Uterus (tissue), 4 donors: Measurements from ENCODE around the gene CPED1. TPM values are rescaled to one million over a fixed set of nuclear protein-coding genes. Genes with fewer than 3 reads are reported as not detected.
A peak's percentile ranks its signal among the peaks of the same experiment; 100 is the strongest.

Source experiments
- DNase-seq, 2 donors: peaks; one replicate each; pipeline ENCODE4 v3.0.0-alpha.2; 2019 to 2020
- H3K27ac ChIP-seq, 2 donors: fragments of 200-600 bp; sonication (generic); 1 replicate in 1 of 2; 2 replicates in 1 of 2; pipeline ENCODE4 v1.5.1; 2016 to 2018
- H3K27me3 ChIP-seq, 2 donors: fragments of 200-600 bp; sonication (generic); one replicate each; pipeline ENCODE4 v1.5.1; 2018 to 2019; ENCODE audit warnings: control low read depth in 1 of 2
- H3K36me3 ChIP-seq, 2 donors: fragments of 200-600 bp; sonication (generic); one replicate each; pipeline ENCODE4 v1.5.1; 2019; ENCODE audit warnings: control low read depth in 1 of 2
- H3K4me1 ChIP-seq, 2 donors: fragments of 200-600 bp; sonication (generic); one replicate each; pipeline ENCODE4 v1.5.1; 2018 to 2019; ENCODE audit warnings: control low read depth in 1 of 2
- H3K4me3 ChIP-seq, 2 donors: fragments of 200-600 bp; sonication (generic); 1 replicate in 1 of 2; 2 replicates in 1 of 2; pipeline ENCODE4 v1.5.1; 2018 to 2019; ENCODE audit warnings: mild to moderate bottlenecking in 1 of 2
- H3K9me3 ChIP-seq, 2 donors: fragments of 200-600 bp; sonication (generic); one replicate each; pipeline ENCODE4 v1.5.1; 2019; ENCODE audit warnings: control low read depth in 1 of 2
- POLR2A ChIP-seq, 2 donors: fragments of 450-650 bp; IDR thresholded peaks; one replicate each; pipeline ENCODE4 v1.6.1; 2016; ENCODE audit warnings: antibody characterized with exemption in 2 of 2, mild to moderate bottlenecking in 1 of 2, moderate library complexity in 1 of 2
- intact Hi-C: fragments of 100-400 bp; cut with DNase I; formaldehyde crosslinking; loops from one replicate; pipeline ENCODE4 v1.15.1; 2023; ENCODE audit warnings: low total_unique reads
- total RNA-seq, 4 donors: library from RNA; depleted of rRNA in 3 of 4; stranded (reverse); fragments of >200 nt in 3 of 4; gene quantifications; one replicate each; pipeline versions ENCODE4 v1.1.0 to v1.2.4, GENCODE V29; 2014 to 2023
- TF ChIP-seq, protein P1 (sequence below), 4 experiments: fragments of 200-600 bp in 2 of 4; fragments of 450-650 bp in 2 of 4; sonication (generic) in 2 of 4; IDR thresholded peaks; one replicate each; pipeline ENCODE4 v1.5.1; 2016 to 2019; ENCODE audit warnings: antibody characterized with exemption in 4 of 4, mild to moderate bottlenecking in 2 of 4, moderate library complexity in 1 of 4
- donor health status: DM: yes; HTN: yes; CAD: no.

The CPED1 gene
- total RNA-seq: 100 to 1,000 TPM in 1 of 4 donors, 10 to 100 TPM in 3; 47.4 to 194 (median 59.2) TPM

DNA sequence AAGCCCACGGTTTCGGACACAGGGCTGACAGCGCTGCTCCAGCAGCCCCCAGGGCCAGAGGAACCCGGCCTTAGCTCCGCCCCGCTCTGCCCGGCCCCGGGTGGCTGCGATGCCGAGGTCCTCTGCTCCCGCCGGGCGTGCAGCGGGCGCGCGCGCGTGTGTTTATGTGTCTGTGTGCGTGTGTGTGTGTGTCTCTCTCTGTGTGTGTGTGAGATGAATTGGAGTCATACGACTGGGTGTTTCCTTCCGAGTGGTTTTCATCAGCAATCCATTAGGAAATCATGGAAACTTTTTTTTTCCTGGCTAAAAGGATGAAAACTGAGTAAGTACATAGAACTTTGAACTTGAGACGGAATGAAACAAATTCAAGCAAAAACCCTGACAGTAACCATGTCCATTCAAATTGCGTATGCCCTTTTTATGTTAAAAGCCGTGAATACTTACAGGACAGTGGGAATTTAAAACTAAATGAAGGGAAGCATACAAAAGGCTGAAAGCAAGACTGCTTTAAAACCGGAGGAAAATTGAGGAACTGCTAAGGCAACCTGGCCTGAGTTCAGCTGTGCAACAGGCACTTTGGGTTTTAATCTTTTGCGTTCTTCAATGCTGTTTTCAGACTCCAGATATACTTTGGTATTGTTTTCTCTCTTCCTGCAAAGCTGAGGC is at the start of gene CPED1:
Gene CPED1, plus strand, starts transcription at position 121 of the 666 bp plus-strand sequence. CDS start 911 bp downstream, outside the sequence.
- no peaks in the 10 kb centered on the region for H3K27me3 ChIP-seq
- no peaks in the 10 kb centered on the region for H3K9me3 ChIP-seq
- no peaks in the 10 kb centered on the region for H3K36me3 ChIP-seq
- H3K27ac ChIP-seq: peak within 1 kb of the TSS; percentile 89 to 96
- H3K4me3 ChIP-seq: peak within 1 kb of the TSS; percentile 49 to 62
- peaks cover 0 to 3% of the 10 kb centered on the region in 2 donors for H3K4me1 ChIP-seq
- TF ChIP-seq, protein P1, sequence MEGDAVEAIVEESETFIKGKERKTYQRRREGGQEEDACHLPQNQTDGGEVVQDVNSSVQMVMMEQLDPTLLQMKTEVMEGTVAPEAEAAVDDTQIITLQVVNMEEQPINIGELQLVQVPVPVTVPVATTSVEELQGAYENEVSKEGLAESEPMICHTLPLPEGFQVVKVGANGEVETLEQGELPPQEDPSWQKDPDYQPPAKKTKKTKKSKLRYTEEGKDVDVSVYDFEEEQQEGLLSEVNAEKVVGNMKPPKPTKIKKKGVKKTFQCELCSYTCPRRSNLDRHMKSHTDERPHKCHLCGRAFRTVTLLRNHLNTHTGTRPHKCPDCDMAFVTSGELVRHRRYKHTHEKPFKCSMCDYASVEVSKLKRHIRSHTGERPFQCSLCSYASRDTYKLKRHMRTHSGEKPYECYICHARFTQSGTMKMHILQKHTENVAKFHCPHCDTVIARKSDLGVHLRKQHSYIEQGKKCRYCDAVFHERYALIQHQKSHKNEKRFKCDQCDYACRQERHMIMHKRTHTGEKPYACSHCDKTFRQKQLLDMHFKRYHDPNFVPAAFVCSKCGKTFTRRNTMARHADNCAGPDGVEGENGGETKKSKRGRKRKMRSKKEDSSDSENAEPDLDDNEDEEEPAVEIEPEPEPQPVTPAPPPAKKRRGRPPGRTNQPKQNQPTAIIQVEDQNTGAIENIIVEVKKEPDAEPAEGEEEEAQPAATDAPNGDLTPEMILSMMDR (IDR thresholded peaks at IDR 0.05): peak in 1 of 4 experiments; percentile 28
- peak; percentile 52 to 61 for TF ChIP-seq POLR2A (IDR thresholded peaks at IDR 0.05)
- intact Hi-C loops: loop anchor here (5.0 kb wide), 1 partner anchor 94 kb away; no protein-coding TSS in a partner anchor
- peak; percentile 74 to 78 for DNase-seq

DNA sequence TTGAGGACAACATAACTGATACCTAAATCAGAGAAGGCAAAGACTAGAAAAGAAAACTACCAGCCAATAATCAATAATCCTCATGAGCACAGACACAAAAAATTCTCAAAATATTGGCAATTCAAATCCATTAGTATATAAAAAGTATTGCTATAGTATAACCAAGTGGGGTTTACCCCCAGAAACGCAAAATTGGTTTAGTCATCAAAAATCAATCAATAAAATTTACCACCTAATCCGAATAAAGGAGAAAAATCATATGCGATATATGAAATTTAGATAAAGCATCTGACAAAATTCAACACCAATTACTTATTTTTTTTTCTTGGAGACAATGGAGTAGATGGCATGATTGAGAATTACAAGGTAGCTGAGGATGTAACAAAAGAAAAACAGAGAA is 49.2 kb upstream of the CPED1 start:
- Histone ChIP-seq H3K9me3 (no peaks in the 10 kb centered on the region), H3K4me1 (no peaks in the 10 kb centered on the region), H3K4me3 (no peak overlapping the region), H3K27me3 (no peaks in the 10 kb centered on the region), H3K36me3 (no peaks in the 10 kb centered on the region), H3K27ac (no peak overlapping the region)
- intact Hi-C loops: no loop called here
- DNase-seq: no peak
- TF ChIP-seq POLR2A (IDR thresholded peaks at IDR 0.05): no peak
- TF ChIP-seq, protein P1 (IDR thresholded peaks at IDR 0.05): no peak

DNA sequence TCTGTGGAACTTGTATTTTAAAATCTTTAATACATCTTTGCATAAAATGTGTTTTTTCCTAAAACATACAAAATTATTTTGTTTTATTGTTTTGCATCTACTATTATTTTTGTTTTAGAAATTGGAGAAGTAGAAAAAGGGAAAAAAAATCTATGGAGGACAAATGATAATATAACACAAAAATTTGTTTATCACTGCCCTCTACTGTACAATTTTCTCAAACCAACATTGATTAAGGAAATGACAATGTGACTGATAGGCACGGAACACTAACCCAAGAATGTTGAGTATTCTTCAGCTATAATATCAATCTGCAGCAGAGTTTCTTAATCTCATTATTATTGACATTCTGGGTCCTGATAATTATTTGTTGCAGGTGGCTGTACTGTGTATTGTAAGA is 47.4 kb upstream of the CPED1 start:
- Histone ChIP-seq H3K27ac (no peak overlapping the region), H3K9me3 (no peaks in the 10 kb centered on the region), H3K4me1 (no peaks in the 10 kb centered on the region), H3K4me3 (no peak overlapping the region), H3K27me3 (no peaks in the 10 kb centered on the region), H3K36me3 (no peaks in the 10 kb centered on the region)
- TF ChIP-seq, protein P1 (IDR thresholded peaks at IDR 0.05): peak in 2 of 4 experiments; percentile 30 to 33
- TF ChIP-seq POLR2A (IDR thresholded peaks at IDR 0.05): no peak
- no peak for DNase-seq
- intact Hi-C loops: no loop called here

DNA sequence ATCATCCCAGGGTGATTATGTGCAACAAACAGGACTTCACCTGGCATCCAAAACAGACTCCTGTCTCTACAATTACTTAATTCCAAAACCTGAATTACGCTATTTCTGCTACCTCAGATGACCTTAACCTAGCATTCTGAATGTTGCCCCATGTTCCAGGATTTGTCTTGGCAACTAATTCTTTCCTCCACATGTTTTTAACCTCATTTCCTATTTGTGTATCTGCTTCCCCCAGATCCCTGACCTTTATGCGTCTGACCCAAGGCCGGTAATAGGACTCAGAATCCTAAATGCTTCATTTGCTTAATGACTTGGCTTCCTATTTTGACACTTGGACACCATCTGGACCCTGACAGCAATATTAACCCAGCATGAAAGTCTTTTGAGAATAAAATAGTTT is 46.7 kb upstream of the CPED1 start:
- Histone ChIP-seq H3K4me3 (no peak overlapping the region), H3K36me3 (no peaks in the 10 kb centered on the region), H3K27ac (no peak overlapping the region), H3K27me3 (no peaks in the 10 kb centered on the region), H3K9me3 (no peaks in the 10 kb centered on the region), H3K4me1 (no peaks in the 10 kb centered on the region)
- intact Hi-C loops: no loop called here
- TF ChIP-seq POLR2A (IDR thresholded peaks at IDR 0.05): no peak
- TF ChIP-seq, protein P1 (IDR thresholded peaks at IDR 0.05): no peak
- DNase-seq: peak in 1 of 2 donors; percentile 33

DNA sequence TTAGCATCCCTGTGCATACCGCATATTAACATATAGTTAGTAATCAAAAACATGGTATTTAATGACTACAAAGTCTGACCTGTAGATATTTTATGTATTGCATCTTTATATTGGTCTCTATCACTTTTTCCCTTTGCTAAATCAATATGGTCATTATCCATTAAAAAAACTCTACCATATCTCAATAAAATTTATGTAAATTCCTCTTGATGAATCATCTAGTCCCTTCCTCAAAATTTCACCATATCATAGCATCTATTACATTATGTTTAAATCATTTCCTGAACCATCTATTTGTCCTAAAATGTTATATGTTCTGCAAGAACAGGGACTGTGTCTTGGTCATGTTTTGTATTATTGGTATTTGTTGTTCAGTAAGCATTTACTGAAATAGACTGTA is 45.6 kb upstream of the CPED1 start:
- Histone ChIP-seq H3K27me3 (no peaks in the 10 kb centered on the region), H3K36me3 (no peaks in the 10 kb centered on the region), H3K4me3 (no peak overlapping the region), H3K4me1 (no peaks in the 10 kb centered on the region), H3K27ac (no peak overlapping the region), H3K9me3 (no peaks in the 10 kb centered on the region)
- DNase-seq: no peak
- intact Hi-C loops: no loop called here
- TF ChIP-seq, protein P1 (IDR thresholded peaks at IDR 0.05): no peak
- no peak for TF ChIP-seq POLR2A (IDR thresholded peaks at IDR 0.05)
